Esophagus muscularis mucosa (tissue), 4 donors: Measurements from ENCODE around the gene NTRK3. TPM values are rescaled to one million over a fixed set of nuclear protein-coding genes. Genes with fewer than 3 reads are reported as not detected.
A peak's percentile ranks its signal among the peaks of the same experiment; 100 is the strongest.

Experiments
- DNase-seq: peaks from one replicate; pipeline ENCODE4 v3.0.0-alpha.2; 2017; ENCODE audit errors: extremely low spot score
- H3K27ac ChIP-seq, 4 donors: fragments of 200-600 bp; sonication (generic); replicated peaks in 1 of 4; 1 replicate in 3 of 4; 2 replicates in 1 of 4; pipeline ENCODE4 v1.5.1; 2016 to 2019; ENCODE audit warnings: mild to moderate bottlenecking in 1 of 4
- H3K27me3 ChIP-seq, 4 donors: fragments of 200-600 bp; sonication (generic); one replicate each; pipeline versions ENCODE4 v1.5.1 to v1.6.0; 2016 to 2019
- H3K36me3 ChIP-seq, 4 donors: fragments of 200-600 bp; sonication (generic); one replicate each; pipeline ENCODE4 v1.5.1; 2016 to 2019
- H3K4me1 ChIP-seq, 4 donors: fragments of 200-600 bp; sonication (generic); one replicate each; pipeline ENCODE4 v1.5.1; 2016 to 2019
- H3K4me3 ChIP-seq, 4 donors: fragments of 200-600 bp; sonication (generic); 1 replicate in 2 of 4; 2 replicates in 2 of 4; pipeline ENCODE4 v1.5.1; 2016 to 2019; ENCODE audit warnings: mild to moderate bottlenecking in 4 of 4, moderate library complexity in 1 of 4
- H3K9me3 ChIP-seq, 4 donors: fragments of 200-600 bp; sonication (generic); 1 replicate in 3 of 4; 2 replicates in 1 of 4; pipeline ENCODE4 v1.5.1; 2016 to 2019
- CTCF ChIP-seq, 3 experiments: fragments of 200-600 bp in 2 of 3; fragments of 450-650 bp in 1 of 3; sonication (generic) in 2 of 3; IDR thresholded peaks; one replicate each; pipeline ENCODE4 v1.5.1; 2017 to 2019; ENCODE audit warnings: antibody characterized with exemption in 3 of 3, mild to moderate bottlenecking in 2 of 3, moderate library complexity in 1 of 3
- EP300 ChIP-seq: sonication (generic); formaldehyde crosslinking; IDR thresholded peaks from one replicate; pipeline ENCODE4 v1.6.1; 2017; ENCODE audit warnings: antibody characterized with exemption
- POLR2A ChIP-seq: fragments of 450-650 bp; IDR thresholded peaks from one replicate; pipeline ENCODE4 v1.6.1; 2017; ENCODE audit warnings: antibody characterized with exemption, moderate library complexity, mild to moderate bottlenecking, low read depth
- POLR2AphosphoS5 ChIP-seq, 2 donors: sonication (generic); formaldehyde crosslinking; IDR thresholded peaks; one replicate each; pipeline ENCODE4 v1.6.1; 2017; ENCODE audit warnings: antibody characterized with exemption in 2 of 2
- WGBS: methylation state at CpG from one replicate; pipeline ENCODE4 v1.1.5; 2018; 5-methylcytosine and 5-hydroxymethylcytosine counted together
- intact Hi-C: fragments of 100-400 bp; cut with DNase I; formaldehyde crosslinking; loops from one replicate; pipeline ENCODE4 v1.15.1; 2023
- total RNA-seq, 4 donors: library from RNA; depleted of rRNA; stranded (reverse); fragments of >200 nt; gene quantifications; one replicate each; pipeline versions ENCODE4 v1.1.0 to v1.2.1, GENCODE V29; 2016

Gene NTRK3
- total RNA-seq, 4 donors from 2014 or later: 1.7 to 6.3 (median 3.0) TPM

- TF ChIP-seq POLR2A: no peak
- no peak for TF ChIP-seq EP300
- TF ChIP-seq POLR2AphosphoS5 (IDR thresholded peaks at IDR 0.05): no peak
- peak; percentile 61 to 86 (median 80) for TF ChIP-seq CTCF (IDR thresholded peaks at IDR 0.05)
- intact Hi-C loops: no loop called here
- Histone ChIP-seq H3K27ac (no peak overlapping the region), H3K36me3 (no peaks in the 10 kb centered on the region), H3K27me3 (peaks cover 0 to 26% (median 2%) of the 10 kb centered on the region in 4 donors), H3K4me1 (no peaks in the 10 kb centered on the region), H3K9me3 (peaks cover 0 to 3% (median 0%) of the 10 kb centered on the region in 4 donors), H3K4me3 (no peak overlapping the region)
- 28% methylated on average over 7 of the region's 11 CpGs for whole genome bisulfite sequencing
- DNase-seq: no peak
Measured at GRCh38 chr15:88274553-88275460, 18.3 kb upstream of the NTRK3 start.

- DNase-seq: no peak
- H3K27me3 ChIP-seq: peaks cover 0 to 25% (median 0%) of the 10 kb centered on the region in 4 donors
- H3K4me1 ChIP-seq: no peaks in the 10 kb centered on the region
- TF ChIP-seq POLR2A (no peak), POLR2AphosphoS5 (IDR thresholded peaks at IDR 0.05) (no peak), CTCF (IDR thresholded peaks at IDR 0.05) (no peak), EP300 (no peak)
- no peaks in the 10 kb centered on the region for H3K9me3 ChIP-seq
- intact Hi-C loops: no loop called here
- no peaks in the 10 kb centered on the region for H3K36me3 ChIP-seq
- no peak overlapping the region for H3K27ac ChIP-seq
- 90% methylated on average over 2 of the region's 2 CpGs for WGBS
- no peak overlapping the region for H3K4me3 ChIP-seq
Measured at GRCh38 chr15:88272421-88272820, 15.9 kb upstream of the NTRK3 start.

- Histone ChIP-seq H3K4me1 (no peaks in the 10 kb centered on the region), H3K27me3 (peaks cover 0 to 7% (median 0%) of the 10 kb centered on the region in 4 donors), H3K27ac (no peak overlapping the region), H3K9me3 (no peaks in the 10 kb centered on the region), H3K4me3 (no peak overlapping the region), H3K36me3 (no peaks in the 10 kb centered on the region)
- TF ChIP-seq POLR2A (no peak), EP300 (no peak), POLR2AphosphoS5 (IDR thresholded peaks at IDR 0.05) (no peak), CTCF (IDR thresholded peaks at IDR 0.05) (no peak)
- WGBS: 49% methylated on average over 3 of the region's 4 CpGs
- intact Hi-C loops: no loop called here
- DNase-seq: no peak
Measured at GRCh38 chr15:88269356-88270062, 13.0 kb upstream of the NTRK3 start.

GRCh38 chr15:88267720-88268119 is 11.2 kb upstream of the NTRK3 start:
- no peaks in the 10 kb centered on the region for H3K36me3 ChIP-seq
- DNase-seq: no peak
- TF ChIP-seq POLR2A (no peak), CTCF (IDR thresholded peaks at IDR 0.05) (no peak), EP300 (no peak), POLR2AphosphoS5 (IDR thresholded peaks at IDR 0.05) (no peak)
- intact Hi-C loops: no loop called here
- H3K27me3 ChIP-seq: peaks cover 0 to 9% (median 0%) of the 10 kb centered on the region in 4 donors
- 85% methylated on average over 5 of the region's 5 CpGs for WGBS
- H3K27ac ChIP-seq: no peak overlapping the region
- no peak overlapping the region for H3K4me3 ChIP-seq
- H3K4me1 ChIP-seq: no peaks in the 10 kb centered on the region
- H3K9me3 ChIP-seq: no peaks in the 10 kb centered on the region
